Measurements from ENCODE around the gene UBE2L3.

DNA sequence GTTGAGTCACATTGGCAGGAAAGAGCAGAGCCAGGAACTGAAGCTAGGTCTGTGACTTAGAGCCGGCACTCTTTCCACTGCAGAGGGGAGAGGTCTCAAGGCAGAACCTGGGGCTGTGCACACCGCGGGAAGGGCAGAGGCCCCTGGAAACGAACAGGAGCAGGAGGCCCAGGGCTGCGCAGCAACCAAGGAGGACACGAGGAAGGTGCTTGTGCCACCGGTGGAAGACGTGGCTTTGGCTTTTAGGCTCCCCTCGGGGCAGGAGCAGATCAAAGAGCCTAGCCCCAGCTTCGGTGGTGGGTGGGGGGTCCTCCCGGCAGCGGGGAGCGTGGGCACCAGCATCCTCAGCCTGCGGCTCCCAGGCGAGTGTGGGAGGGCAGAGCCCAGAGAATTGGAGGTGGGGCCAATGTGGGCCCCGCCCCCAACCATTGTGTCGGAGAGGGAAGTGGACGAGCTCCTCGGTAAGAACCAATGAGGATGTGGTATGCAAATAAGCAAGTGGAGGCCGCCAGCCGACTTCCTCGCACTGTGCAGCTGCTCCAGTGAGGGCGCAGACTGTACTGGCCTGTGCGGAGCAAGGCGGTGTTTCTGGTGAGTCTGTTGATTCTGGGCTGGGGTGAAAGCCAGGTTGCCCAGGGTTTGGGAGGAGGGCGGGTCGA, 64.9 kb downstream of the UBE2L3 start, which contains the start of gene CCDC116:
- TF ChIP-seq POLR2A (IDR thresholded peaks at IDR 0.05), result no peak
- TF ChIP-seq, protein P1, sequence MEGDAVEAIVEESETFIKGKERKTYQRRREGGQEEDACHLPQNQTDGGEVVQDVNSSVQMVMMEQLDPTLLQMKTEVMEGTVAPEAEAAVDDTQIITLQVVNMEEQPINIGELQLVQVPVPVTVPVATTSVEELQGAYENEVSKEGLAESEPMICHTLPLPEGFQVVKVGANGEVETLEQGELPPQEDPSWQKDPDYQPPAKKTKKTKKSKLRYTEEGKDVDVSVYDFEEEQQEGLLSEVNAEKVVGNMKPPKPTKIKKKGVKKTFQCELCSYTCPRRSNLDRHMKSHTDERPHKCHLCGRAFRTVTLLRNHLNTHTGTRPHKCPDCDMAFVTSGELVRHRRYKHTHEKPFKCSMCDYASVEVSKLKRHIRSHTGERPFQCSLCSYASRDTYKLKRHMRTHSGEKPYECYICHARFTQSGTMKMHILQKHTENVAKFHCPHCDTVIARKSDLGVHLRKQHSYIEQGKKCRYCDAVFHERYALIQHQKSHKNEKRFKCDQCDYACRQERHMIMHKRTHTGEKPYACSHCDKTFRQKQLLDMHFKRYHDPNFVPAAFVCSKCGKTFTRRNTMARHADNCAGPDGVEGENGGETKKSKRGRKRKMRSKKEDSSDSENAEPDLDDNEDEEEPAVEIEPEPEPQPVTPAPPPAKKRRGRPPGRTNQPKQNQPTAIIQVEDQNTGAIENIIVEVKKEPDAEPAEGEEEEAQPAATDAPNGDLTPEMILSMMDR (IDR thresholded peaks at IDR 0.05), result no peak

Measured in sigmoid colon (tissue), 3 donors.